ENCODE measurements around the gene SNRNP48.

Gene SNRNP48

DNA sequence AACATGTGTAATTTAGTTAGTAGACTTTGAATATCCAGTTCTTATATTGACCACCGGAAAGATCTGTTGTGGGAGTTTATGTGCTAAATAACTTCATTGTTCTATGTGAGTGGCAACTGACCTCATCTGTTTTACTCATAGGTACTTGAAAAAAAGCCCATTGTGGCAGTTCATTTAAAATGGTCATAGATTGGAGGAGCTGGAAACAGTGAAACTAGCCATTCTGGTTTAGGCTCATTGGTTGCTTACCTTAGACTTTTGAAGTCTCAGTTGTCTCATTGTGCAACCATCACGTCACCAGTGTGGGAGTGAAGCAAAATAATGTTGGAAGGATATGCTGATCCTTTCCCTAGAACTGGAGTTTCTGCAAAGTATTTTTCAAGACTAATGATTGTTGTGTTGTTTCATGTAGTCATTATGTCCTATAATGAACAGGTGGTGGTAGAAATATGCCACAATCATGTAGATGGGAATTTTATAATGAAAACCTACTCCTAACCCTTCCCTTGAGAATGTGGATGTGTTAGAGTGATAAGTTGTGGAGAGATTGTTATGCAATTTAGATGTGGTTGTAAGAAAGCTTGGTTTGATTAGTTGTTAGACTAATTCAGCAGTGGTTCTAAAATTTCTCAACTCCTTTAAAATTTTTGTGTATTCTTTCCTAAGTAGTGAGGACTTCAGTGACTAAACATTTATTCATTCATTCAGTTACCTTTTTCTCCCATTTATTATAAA is 30.2 kb upstream of the SNRNP48 start:
- DNase-seq: no peak

DNA sequence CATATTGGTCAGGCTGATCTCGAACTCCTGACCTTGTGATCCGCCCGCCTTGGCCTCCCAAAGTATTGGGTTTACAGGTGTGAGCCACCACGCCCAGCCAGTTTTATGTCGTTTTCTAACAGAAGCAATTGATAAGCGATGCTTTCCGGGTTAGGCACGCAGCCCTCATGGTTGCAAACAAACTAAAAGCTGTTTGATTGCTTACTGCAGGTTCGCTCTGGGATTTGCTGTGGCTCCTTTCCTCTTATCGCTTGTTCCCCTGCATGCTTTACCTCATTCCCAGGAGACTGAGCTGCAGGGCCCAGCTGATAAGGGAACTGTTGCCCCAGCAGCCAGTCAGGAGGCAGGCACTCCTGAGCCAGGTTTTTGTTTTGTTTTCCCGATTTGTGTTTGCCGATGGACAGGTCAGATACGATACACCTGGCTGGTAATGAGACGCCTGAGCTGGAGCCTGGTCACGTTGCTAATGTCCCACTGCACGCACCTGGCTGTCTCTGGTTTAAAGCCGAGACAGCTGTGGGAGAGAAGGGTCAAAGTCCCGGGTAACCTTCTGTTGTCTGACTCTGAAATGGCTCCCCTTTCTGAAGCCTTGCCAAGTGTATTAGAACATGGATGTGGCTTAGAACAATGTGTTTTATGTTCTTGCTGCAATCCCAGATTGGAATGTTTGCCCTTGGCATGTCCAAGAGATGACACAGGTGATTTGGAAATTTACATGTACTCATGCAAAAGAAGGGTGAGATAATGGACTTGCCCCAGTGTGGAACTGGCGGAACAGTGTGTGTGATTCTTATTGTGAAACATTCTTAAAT is 28.6 kb upstream of the SNRNP48 start:
- DNase-seq: no peak

DNA sequence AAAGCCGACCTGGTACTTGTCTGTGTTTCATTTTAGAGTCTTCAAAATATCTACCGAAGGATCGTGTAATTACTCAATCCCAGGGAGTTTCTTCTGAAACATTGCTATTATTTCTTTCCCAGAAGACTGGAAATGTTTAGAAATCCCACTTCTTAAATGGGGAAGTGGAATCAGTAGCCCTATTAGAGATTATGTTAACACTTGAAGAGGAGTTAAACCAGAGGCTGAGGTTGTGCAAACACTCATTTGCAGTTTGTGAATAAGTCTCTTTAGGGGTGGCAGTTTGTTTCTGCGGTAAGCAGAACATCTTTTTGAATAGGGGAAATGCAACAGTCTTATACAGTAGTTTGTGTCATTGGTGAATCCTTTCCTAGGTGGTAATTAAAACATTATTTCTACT is 27.2 kb upstream of the SNRNP48 start:
- DNase-seq: no peak

DNA sequence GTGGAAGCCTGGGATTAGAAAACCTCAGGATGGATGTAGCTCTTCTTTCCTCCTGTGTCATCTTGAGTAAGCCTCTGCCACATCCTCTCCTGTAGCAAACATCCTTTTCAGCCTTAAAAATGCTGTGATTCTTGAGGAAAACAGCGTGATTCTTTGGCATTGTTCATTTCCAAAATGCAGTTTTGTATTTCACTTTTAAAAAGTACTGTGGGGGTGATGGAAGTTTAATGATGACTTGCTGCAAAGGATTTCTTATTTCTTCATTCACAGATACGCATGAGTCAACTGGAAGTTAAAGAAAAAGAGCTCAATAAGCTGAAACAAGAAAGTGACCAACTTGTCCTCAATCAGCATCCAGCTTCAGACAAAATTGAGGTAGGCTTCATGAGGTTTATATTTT is 23.9 kb upstream of the SNRNP48 start:
- no peak for DNase-seq

DNA sequence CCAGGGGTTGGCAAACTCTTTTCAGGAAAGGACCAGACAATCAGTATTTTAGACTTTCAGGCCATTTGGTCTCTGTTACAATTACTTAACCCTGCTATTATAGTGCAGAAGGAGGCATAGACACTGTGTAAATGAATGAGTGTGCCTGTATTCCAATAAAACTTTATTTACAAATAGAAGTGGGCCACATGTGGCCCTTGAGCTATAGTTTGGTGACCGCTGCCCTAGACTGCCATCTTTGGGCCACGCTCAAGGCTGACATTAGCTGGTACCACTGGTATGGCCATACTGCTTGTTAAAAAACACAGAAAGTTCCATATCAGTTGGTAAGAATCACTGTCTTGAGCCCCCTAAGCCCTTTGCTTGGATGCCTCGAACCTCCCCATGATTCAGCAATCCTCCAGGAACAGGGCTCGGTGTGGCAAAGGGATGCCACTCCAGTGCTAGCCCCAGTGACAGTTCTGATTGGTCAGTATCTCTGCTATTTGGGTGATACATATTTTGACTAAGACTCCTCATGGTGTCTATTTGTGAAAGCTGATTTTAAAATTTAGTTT is 23.3 kb upstream of the SNRNP48 start:
- no peak for DNase-seq

DNA sequence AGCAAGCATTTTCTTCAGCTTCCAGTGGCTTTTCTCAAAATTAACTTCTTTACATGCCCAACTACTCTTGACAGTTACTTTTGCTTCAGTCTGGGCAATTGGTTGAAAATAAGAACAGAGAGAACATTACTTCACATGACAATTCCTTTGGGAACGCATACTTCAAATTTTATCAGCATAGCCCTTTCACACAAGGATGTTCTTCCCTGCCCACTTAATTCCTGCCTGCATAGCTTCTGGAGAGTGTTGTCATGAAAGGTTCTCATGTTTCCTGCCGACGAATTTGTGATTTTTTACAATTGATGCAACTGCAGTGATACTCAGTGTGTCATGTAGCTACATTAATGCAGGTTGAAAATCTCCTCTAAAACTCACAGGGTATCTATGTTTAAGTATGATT is 22.0 kb upstream of the SNRNP48 start:
- no peak for DNase-seq

DNA sequence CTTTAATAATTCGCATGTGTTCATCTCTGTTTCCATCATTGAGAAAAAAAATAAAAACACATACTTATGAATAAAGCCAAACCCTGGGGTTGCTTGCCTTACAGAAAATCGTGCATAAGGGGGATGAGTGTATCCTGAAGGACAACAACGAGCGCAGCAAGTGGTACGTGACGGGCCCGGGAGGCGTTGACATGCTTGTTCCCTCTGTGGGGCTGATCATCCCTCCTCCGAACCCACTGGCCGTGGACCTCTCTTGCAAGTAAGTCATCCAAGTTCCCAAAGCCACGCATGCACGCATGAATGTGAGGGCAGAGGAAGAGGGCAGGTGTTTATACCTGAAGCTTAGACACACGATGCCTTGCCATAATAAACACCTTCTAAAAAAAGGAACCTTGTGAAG is 20.9 kb upstream of the SNRNP48 start:
- no peak for DNase-seq

DNA sequence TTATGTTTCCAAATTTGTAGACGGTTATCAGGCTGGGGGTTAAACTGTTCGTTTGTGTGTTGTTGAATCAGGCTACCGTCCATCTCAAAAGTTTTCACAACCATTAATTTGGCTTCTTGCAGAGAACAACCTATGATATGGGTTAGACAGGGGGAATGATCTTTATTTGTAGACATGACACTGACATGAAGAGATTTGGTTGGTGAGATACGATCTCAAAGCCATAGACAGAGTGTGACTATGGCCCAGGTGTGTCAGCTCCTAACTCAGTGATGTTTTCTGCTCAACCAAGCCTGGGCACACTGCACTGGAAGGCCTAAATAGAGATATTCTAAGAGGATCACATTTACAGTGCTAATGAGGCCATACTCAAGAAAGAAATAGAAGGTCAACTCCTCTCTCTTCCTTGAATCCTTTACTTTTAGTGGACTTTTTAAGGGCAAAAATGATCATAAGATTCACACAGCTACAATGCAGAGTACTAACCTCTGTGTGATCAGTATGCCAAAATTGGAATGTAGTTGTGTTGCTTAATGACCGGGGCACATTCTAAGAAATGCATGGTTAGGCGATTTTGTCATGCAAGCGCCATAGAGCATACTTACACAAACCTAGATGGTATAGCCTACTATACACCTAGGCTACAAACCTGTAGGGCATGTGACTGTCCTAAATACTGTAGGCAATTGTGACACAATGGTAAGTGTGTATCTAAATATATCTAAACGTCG is 17.6 kb upstream of the SNRNP48 start:
- no peak for DNase-seq

DNA sequence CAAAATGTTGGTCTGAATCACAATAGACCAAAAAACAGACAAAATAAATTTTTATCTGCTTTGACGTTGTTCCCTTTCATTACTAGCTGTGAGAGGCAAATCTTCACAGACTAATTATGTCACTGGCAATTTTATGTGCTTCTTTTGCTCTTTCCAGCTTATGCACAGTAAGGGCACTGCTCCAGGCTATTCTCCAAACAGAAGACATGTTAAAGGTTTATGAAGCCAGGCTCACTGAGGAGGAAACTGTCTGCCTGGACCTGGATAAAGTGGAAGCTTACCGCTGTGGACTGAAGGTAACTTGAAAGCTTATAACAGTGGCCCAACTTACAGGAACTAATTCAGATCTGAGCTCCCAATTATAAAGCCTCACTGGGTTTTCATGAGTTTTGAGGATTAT is 15.5 kb upstream of the SNRNP48 start:
- DNase-seq: no peak

DNA sequence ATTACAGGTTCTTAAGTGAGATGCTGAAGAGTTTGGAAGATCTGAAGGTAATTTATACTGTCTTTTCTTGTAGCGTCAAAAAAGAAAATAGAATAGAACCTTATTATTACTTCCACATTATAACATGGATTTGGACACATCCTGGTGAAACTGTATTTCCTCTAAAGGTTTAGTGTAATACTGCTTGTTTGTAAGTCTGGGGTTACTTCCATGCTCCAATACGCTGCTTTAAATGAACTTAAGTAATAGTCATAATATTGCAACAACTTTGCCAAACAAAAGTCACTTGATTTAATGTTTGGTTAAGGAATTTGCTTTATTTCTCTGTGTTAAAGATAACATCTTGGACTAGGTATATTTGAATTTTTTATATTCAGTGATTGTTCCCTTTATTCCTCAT is 11.5 kb upstream of the SNRNP48 start:
- no peak for DNase-seq

DNA sequence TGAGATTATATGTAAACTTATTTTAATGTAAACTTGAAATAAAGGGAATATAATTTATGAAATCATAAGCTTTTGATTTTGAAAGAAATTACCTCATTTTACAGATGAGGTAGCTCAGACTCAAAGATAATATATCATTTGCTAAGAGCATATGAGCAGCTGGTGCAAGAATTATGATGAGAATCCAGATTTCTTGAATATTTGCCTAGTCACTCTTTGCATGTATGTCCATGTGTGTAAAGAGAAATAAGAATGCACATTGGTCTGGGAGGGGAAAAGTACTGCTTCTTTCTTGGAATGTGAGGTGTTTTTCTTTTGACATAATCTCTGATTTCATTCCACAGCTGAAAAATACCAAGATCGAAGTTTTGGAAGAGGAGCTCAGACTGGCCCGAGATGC is 11.1 kb upstream of the SNRNP48 start:
- no peak for DNase-seq

DNA sequence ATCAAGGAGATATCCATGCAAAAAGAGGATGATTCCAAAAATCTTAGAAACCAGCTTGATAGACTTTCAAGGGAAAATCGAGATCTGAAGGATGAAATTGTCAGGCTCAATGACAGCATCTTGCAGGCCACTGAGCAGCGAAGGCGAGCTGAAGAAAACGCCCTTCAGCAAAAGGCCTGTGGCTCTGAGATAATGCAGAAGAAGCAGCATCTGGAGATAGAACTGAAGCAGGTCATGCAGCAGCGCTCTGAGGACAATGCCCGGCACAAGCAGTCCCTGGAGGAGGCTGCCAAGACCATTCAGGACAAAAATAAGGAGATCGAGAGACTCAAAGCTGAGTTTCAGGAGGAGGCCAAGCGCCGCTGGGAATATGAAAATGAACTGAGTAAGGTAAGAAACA is 10.1 kb upstream of the SNRNP48 start:
- no peak for DNase-seq

DNA sequence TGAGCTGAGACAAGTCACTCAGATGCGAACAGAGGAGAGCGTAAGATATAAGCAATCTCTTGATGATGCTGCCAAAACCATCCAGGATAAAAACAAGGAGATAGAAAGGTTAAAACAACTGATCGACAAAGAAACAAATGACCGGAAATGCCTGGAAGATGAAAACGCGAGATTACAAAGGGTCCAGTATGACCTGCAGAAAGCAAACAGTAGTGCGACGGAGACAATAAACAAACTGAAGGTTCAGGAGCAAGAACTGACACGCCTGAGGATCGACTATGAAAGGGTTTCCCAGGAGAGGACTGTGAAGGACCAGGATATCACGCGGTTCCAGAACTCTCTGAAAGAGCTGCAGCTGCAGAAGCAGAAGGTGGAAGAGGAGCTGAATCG is 9.5 kb upstream of the SNRNP48 start:
- no peak for DNase-seq

DNA sequence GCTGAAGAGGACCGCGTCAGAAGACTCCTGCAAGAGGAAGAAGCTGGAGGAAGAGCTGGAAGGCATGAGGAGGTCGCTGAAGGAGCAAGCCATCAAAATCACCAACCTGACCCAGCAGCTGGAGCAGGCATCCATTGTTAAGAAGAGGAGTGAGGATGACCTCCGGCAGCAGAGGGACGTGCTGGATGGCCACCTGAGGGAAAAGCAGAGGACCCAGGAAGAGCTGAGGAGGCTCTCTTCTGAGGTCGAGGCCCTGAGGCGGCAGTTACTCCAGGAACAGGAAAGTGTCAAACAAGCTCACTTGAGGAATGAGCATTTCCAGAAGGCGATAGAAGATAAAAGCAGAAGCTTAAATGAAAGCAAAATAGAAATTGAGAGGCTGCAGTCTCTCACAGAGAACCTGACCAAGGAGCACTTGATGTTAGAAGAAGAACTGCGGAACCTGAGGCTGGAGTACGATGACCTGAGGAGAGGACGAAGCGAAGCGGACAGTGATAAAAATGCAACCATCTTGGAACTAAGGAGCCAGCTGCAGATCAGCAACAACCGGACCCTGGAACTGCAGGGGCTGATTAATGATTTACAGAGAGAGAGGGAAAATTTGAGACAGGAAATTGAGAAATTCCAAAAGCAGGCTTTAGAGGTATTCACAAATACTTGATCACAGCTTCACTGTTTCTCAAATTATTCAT is 8.9 kb upstream of the SNRNP48 start:
- no peak for DNase-seq

DNA sequence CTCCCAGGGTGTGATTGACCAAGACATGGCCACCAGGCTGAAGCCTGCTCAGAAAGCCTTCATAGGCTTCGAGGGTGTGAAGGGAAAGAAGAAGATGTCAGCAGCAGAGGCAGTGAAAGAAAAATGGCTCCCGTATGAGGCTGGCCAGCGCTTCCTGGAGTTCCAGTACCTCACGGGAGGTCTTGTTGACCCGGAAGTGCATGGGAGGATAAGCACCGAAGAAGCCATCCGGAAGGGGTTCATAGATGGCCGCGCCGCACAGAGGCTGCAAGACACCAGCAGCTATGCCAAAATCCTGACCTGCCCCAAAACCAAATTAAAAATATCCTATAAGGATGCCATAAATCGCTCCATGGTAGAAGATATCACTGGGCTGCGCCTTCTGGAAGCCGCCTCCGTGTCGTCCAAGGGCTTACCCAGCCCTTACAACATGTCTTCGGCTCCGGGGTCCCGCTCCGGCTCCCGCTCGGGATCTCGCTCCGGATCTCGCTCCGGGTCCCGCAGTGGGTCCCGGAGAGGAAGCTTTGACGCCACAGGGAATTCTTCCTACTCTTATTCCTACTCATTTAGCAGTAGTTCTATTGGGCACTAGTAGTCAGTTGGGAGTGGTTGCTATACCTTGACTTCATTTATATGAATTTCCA is 4.6 kb upstream of the SNRNP48 start:
- no peak for DNase-seq

DNA sequence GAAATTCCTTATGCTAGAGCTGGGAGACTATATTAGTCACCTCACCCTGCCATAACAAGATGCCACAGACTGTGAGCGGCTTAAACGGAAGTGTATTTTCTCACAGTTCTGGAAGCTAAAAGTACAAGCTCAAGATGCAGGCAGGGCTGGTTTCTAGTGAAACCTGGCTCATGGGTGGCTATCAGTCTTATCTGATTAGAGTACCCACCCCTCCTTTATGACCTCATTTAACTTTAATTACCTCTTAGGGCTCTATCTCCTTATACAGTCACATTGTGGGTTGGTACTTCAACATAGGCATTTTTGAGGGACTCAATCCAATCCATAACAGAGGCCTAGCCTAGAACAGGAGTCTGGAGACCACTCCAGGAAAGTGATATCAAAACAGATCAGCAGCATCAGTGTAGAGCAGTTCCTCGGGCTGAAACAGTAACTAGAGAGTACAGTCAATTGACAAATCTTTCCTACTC is 2.3 kb upstream of the SNRNP48 start:
- no peak for DNase-seq

DNA sequence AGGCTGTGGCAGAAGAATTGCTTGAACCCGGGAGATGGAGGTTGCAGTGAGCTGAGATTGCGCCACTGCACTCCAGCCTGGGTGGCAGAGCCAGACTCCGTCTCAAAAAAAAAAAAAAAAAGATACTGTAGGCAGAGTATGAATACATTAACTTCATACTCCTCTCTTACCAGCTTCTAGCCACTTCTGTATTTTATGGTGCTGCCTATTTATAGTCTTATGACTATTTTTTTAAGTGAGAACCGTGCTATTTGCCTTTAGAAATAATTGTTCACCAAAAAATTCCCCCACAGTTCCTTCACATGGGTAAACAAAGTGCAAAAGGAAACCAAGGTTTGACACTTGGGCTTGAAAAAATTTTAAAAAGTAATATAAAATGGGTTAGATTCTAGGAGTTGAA is 1.5 kb upstream of the SNRNP48 start:
- DNase-seq: no peak

DNA sequence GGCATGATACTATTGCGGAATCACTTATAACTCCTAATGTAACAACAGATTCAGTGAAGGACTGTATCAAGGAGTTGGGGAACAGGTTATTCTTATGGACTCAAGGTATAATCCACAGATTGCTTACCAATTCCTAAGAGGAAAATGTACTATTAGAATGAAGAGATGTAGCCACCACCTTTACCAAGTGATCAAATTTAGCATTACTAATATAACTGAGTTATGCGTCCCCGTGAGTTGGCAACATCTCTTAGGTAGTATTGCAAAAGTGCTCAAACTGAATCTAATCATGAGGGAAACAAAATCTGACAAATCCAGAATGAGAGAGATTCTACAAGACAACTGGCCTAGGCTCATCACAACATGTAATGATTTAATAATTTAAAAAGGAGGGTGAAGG is 777 bp upstream of the SNRNP48 start:
- no peak for DNase-seq

DNA sequence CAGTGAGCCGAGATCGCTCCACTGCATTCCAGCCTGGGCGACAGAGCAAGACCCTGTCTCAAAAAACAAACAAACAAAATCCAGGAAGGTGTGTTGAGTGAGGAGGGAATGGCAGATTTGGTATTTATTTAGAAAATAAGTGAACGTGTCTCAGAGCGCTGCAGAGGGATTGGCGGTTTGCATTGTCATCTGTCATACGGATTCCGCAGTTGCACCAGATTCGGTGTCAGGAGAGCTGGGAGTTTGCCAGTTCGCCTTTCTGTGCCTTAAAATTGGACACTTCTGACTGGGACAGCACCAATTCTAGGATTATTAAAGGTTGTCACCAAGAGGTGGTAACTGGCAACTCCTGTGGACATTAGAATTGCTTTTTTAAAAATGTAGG is 912 bp downstream of the SNRNP48 start:
- no peak for DNase-seq

DNA sequence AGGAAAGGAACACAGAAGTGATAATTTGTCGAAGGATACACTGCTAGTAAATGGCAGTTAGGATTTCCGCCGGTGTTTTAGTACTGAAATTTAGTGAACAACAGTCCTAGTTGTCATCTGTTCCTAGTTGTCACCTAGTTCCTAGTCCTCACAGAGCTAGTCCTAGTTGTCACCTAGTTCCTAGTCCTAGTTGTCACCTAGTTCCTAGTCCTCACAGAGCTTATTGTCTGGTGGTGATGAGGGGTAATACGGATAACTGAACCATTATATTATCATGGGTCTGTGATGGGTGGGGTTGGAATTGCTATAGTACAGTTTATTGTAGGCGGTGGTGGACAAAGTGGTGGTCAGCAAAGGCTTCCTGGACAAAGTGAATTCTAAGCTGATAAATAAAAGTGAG is 1.8 kb downstream of the SNRNP48 start:
- DNase-seq: no peak

DNA sequence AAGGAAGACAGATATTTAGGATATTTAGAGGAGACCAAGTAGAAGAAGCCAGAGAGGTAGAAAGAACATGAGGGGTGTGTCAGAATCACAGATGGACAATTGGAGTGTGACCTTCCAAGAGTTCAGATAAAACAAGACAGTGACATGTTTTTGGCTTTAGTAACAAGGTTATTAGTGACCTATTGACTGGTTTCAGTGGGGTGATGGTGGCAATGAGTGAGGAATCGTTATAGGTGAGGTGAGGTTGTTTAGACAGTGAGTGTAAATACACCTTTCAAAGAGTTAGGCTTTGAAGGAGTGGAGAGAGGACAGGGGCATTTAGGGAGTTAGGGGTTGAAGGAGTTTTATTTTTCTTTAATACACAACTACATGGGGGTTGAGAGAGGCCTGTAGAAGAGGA is 3.2 kb downstream of the SNRNP48 start:
- no peak for DNase-seq

DNA sequence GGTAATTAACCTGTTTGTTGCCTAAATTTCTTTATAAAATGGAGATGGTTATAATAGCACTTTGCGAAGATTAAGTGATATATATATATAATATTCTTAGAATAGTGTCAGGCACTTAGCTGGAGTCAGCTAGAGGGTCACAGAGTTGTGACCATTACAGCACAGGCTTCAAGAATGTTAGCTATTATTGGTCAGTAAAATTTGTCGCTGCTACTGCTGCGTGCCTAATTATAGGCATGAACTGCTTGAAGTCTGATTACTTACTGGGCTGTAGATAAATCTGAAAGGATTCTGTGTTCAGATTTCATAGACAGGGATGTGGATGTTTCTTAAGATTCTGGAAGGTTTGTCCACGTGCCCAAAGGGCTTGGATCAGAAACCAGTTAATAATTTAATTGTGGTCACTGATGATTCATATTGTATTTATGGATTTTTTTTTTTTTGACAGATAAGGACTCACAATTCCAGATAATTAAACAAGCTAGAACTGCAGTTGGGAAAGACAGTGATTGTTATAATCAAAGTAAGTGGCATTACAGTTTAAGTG is 4.7 kb downstream of the SNRNP48 start:
- no peak for DNase-seq
